Lung (tissue), 12 donors: ENCODE measurements around the gene FCER1G. TPM values are rescaled to one million over a fixed set of nuclear protein-coding genes. Genes with fewer than 3 reads are reported as not detected.

Source experiments
- ATAC-seq: fragments of 200-7000 bp; cut with Tn5 transposase; one replicate; pipeline ENCODE4 v1.9.1; 2020; ENCODE audit warnings: moderate number of reproducible peaks; ENCODE audit not compliant: insufficient read depth, low FRiP score
- DNase-seq, 3 donors: peaks; one replicate each; pipeline ENCODE4 v3.0.0-alpha.2; 2013 to 2017
- H3K27ac ChIP-seq, 2 donors: one replicate each; pipeline ENCODE4 v1.5.1; 2013; ENCODE audit warnings: mild to moderate bottlenecking in 2 of 2, moderate library complexity in 2 of 2, control low read depth in 1 of 2, inconsistent platforms in 1 of 2, low read depth in 1 of 2, low read length in 1 of 2
- H3K27me3 ChIP-seq, 3 donors: one replicate each; pipeline ENCODE4 v1.5.1; 2013; ENCODE audit warnings: low read length in 2 of 3; ENCODE audit not compliant: control insufficient read depth in 3 of 3, insufficient read depth in 3 of 3
- H3K36me3 ChIP-seq, 4 donors: one replicate each; pipeline ENCODE4 v1.5.1; 2013; ENCODE audit warnings: low read length in 4 of 4, mild to moderate bottlenecking in 1 of 4, moderate library complexity in 1 of 4; ENCODE audit not compliant: control insufficient read depth in 4 of 4, insufficient read depth in 4 of 4
- H3K4me1 ChIP-seq, 5 donors: one replicate each; pipeline ENCODE4 v1.5.1; 2013; ENCODE audit warnings: low read length in 5 of 5, mild to moderate bottlenecking in 2 of 5, moderate library complexity in 1 of 5; ENCODE audit not compliant: control insufficient read depth in 5 of 5, insufficient read depth in 5 of 5
- H3K4me3 ChIP-seq: one replicate; pipeline ENCODE4 v1.5.1; 2013; ENCODE audit warnings: mild to moderate bottlenecking, control low read depth, moderate library complexity
- H3K9ac ChIP-seq, 2 donors: one replicate each; pipeline ENCODE4 v1.5.1; 2013; ENCODE audit warnings: low read length in 2 of 2, control low read depth in 1 of 2; ENCODE audit not compliant: insufficient read depth in 1 of 2
- H3K9me3 ChIP-seq, 4 donors: one replicate each; pipeline ENCODE4 v1.5.1; 2013; ENCODE audit warnings: low read length in 3 of 4, mild to moderate bottlenecking in 1 of 4, moderate library complexity in 1 of 4; ENCODE audit not compliant: control insufficient read depth in 4 of 4, insufficient read depth in 3 of 4
- CTCF ChIP-seq: IDR thresholded peaks from 2 replicates; pipeline ENCODE4 v1.5.1; 2012; ENCODE audit warnings: mild to moderate bottlenecking; ENCODE audit errors: control extremely low read depth, extremely low read depth
- WGBS, 2 donors: extraction: QIAGEN DNeasy Blood & Tissue Kit; methylation state at CpG; one replicate each; pipeline ENCODE4 v1.1.7; 2013; 5-methylcytosine and 5-hydroxymethylcytosine counted together
- polyA plus RNA-seq, 2 donors: library from polyadenylated mRNA; stranded (reverse); fragments of 200-250 nt; gene quantifications; one replicate each; pipeline ENCODE4 v1.2.1, GENCODE V29; 2013
- total RNA-seq, 2 donors: library from RNA; depleted of rRNA in 1 of 2; stranded (reverse); fragments of >200 nt in 1 of 2; gene quantifications; one replicate each; pipeline ENCODE4 v1.2.1, GENCODE V29; 2014 to 2021
- donor health status: control.
- donor health status: control.
- donor health status: Bipolar disorder and iron deficiency.
- donor health status: healthy.
- donor health status: DM: yes; HTN: yes; CAD: no.

Gene FCER1G
- total and polyA plus RNA-seq, 4 donors = 41.6 to 1,998 (median 222) TPM

- H3K9me3 ChIP-seq = no peaks in the 10 kb centered on the region
- H3K27me3 ChIP-seq = peaks cover 0 to 3% (median 0%) of the 10 kb centered on the region in 3 donors
- TF ChIP-seq CTCF = no peak
- H3K4me1 ChIP-seq = peaks cover 0 to 14% (median 3%) of the 10 kb centered on the region in 5 donors
- DNase-seq = no peak
- 95 to 98% methylated on average over 7 of the region's 7 CpGs for WGBS, 2 donors
- ATAC-seq = no peak
- no peak overlapping the region for H3K4me3 ChIP-seq
- H3K36me3 ChIP-seq = peaks cover 11 to 24% (median 13%) of the 10 kb centered on the region in 4 donors
- no peak overlapping the region for H3K27ac ChIP-seq
- H3K9ac ChIP-seq = no peak overlapping the region
Measured at GRCh38 chr1:161230762-161231161, 15.7 kb downstream of the FCER1G start.

GRCh38 chr1:161233102-161233501 is 18.0 kb downstream of the FCER1G start:
- Histone ChIP-seq H3K27me3 (peaks cover 0 to 3% (median 0%) of the 10 kb centered on the region in 3 donors), H3K9me3 (no peaks in the 10 kb centered on the region), H3K27ac (no peak overlapping the region), H3K9ac (no peak overlapping the region), H3K4me3 (no peak overlapping the region), H3K36me3 (peaks cover 6 to 22% (median 13%) of the 10 kb centered on the region in 4 donors), H3K4me1 (no peaks in the 10 kb centered on the region)
- DNase-seq = no peak
- ATAC-seq = no peak
- no peak for TF ChIP-seq CTCF
- 85 to 86% methylated on average over 9 of the region's 9 CpGs for WGBS, 2 donors

GRCh38 chr1:161235957-161236775 is 21.1 kb downstream of the FCER1G start:
- no peaks in the 10 kb centered on the region for H3K4me1 ChIP-seq
- DNase-seq (no peak), ATAC-seq (no peak)
- no peak overlapping the region for H3K27ac ChIP-seq
- no peak overlapping the region for H3K9ac ChIP-seq
- H3K36me3 ChIP-seq = no peaks in the 10 kb centered on the region
- no peak for TF ChIP-seq CTCF
- no peaks in the 10 kb centered on the region for H3K9me3 ChIP-seq
- H3K4me3 ChIP-seq = no peak overlapping the region
- H3K27me3 ChIP-seq = peaks cover 0 to 5% (median 0%) of the 10 kb centered on the region in 3 donors
- 76 to 81% methylated on average over 5 of the region's 5 CpGs for WGBS, 2 donors
